Ovary (tissue), 9 donors: ENCODE results near the gene TBX4. TPM values are rescaled to one million over a fixed set of nuclear protein-coding genes. Genes with fewer than 3 reads are reported as not detected.

Experiments used
- DNase-seq, 5 donors: peaks; one replicate each; pipeline ENCODE4 v3.0.0-alpha.2; 2019 to 2020
- H3K27ac ChIP-seq, 2 donors: fragments of 200-600 bp; one replicate each; pipeline versions ENCODE4 v1.5.1 to v1.8.0; 2019 to 2022
- H3K27me3 ChIP-seq: fragments of 200-600 bp; one replicate; pipeline ENCODE4 v1.8.0; 2022
- H3K36me3 ChIP-seq: fragments of 200-600 bp; sonication (generic); one replicate; pipeline ENCODE4 v1.5.1; 2019
- H3K4me1 ChIP-seq: one replicate; pipeline ENCODE4 v1.8.1; 2013; ENCODE audit warnings: mild to moderate bottlenecking, moderate library complexity; ENCODE audit not compliant: insufficient read depth
- H3K4me3 ChIP-seq: fragments of 200-600 bp; sonication (generic); one replicate; pipeline ENCODE4 v1.5.1; 2017
- H3K9me3 ChIP-seq, 2 donors: fragments of 200-600 bp in 1 of 2; sonication (generic) in 1 of 2; one replicate each; pipeline versions ENCODE4 v1.5.1 to v1.8.1; 2013 to 2019; ENCODE audit warnings: mild to moderate bottlenecking in 1 of 2, moderate library complexity in 1 of 2
- CTCF ChIP-seq, 3 donors: fragments of 450-650 bp in 2 of 3; fragments of 200-600 bp in 1 of 3; IDR thresholded peaks; one replicate each; pipeline versions ENCODE4 v1.5.1 to v1.8.0; 2016 to 2022; ENCODE audit warnings: antibody characterized with exemption in 3 of 3, mild to moderate bottlenecking in 1 of 3
- EP300 ChIP-seq: sonication (generic); formaldehyde crosslinking; IDR thresholded peaks from one replicate; pipeline ENCODE4 v1.6.1; 2017; ENCODE audit warnings: antibody characterized with exemption
- POLR2A ChIP-seq: fragments of 450-650 bp; IDR thresholded peaks from one replicate; pipeline ENCODE4 v1.6.1; 2017; ENCODE audit warnings: antibody characterized with exemption, mild to moderate bottlenecking, moderate library complexity
- WGBS, 3 donors: extraction: QIAGEN DNeasy Blood & Tissue Kit in 1 of 3; methylation state at CpG; one replicate each; pipeline versions ENCODE4 v1.1.5 to v1.1.7; 2013 to 2017; 5-methylcytosine and 5-hydroxymethylcytosine counted together
- intact Hi-C, 4 donors: fragments of 100-400 bp; cut with DNase I; formaldehyde crosslinking; loops; one replicate each; pipeline versions ENCODE4 v1.11.0 to v1.15.1; 2022 to 2023
- polyA plus RNA-seq, 2 donors: library from polyadenylated mRNA; stranded (reverse); fragments of 200-250 nt in 1 of 2; fragments of 350-450 nt in 1 of 2; fragmentation: Illumina TruSeq in 1 of 2; extraction: RNeasy Lipid Tissue Mini Kit (QIAGEN cat#74804) in 1 of 2; gene quantifications; one replicate each; pipeline ENCODE4 v1.2.3, GENCODE V29; 2013 to 2014
- total RNA-seq, 7 donors: library from RNA; depleted of rRNA in 2 of 7; stranded (reverse); fragments of >200 nt in 2 of 7; fragmentation: NEBNext Ultra II Directional in 3 of 7; extraction: Animal tissue kit (Norgen Biotek cat#: 25700) in 3 of 7; gene quantifications; one replicate each; pipeline versions ENCODE4 v1.1.0 to v1.2.4, GENCODE V29; 2016 to 2023
- donor health status: DM: no; HTN: no; CAD: no; lungs with moderate emphysema.
- donor health status: DM: no; HTN: no; CAD: no.
- donor health status: Bipolar disorder and iron deficiency.
- donor health status: DM: yes; HTN: yes; CAD: no.
- donor health status: DM: no; HTN: no; CAD: no.
- donor health status: DM: yes; HTN: yes; CAD: no.

Gene TBX4
- total and polyA plus RNA-seq, 9 donors, result 0.18 TPM; not detected in 8

GRCh38 chr17:61486135-61487120, 34.2 kb downstream of the TBX4 start:
- Histone ChIP-seq H3K36me3 (no peaks in the 10 kb centered on the region), H3K9me3 (no peaks in the 10 kb centered on the region), H3K4me1 (peaks cover 2% of the 10 kb centered on the region), H3K27me3 (no peaks in the 10 kb centered on the region), H3K4me3 (no peak overlapping the region), H3K27ac (no peak overlapping the region)
- intact Hi-C loops, result loop anchor here in 1 of 4 donors (5.0 kb wide), 1 partner anchor 1354 kb away; no protein-coding TSS in a partner anchor
- DNase-seq, result no peak
- 36 to 42% (median 39%) methylated on average over 22 of the region's 22 CpGs for WGBS, 3 donors
- TF ChIP-seq EP300 (no peak), CTCF (IDR thresholded peaks at IDR 0.05) (no peak), POLR2A (no peak)

- Histone ChIP-seq H3K27me3 (no peaks in the 10 kb centered on the region), H3K9me3 (no peaks in the 10 kb centered on the region), H3K4me3 (no peak overlapping the region), H3K27ac (no peak overlapping the region), H3K4me1 (peaks cover 2% of the 10 kb centered on the region), H3K36me3 (no peaks in the 10 kb centered on the region)
- intact Hi-C loops, result loop anchor here in 1 of 4 donors (5.0 kb wide), 1 partner anchor 1355 kb away; no protein-coding TSS in a partner anchor
- DNase-seq, result no peak
- TF ChIP-seq POLR2A (no peak), EP300 (no peak), CTCF (IDR thresholded peaks at IDR 0.05) (no peak)
- 52 to 62% (median 53%) methylated on average over 28 of the region's 28 CpGs for WGBS, 3 donors
Observed at GRCh38 chr17:61487161-61487988, 35.2 kb downstream of the TBX4 start.

- Histone ChIP-seq H3K27ac (no peak overlapping the region), H3K36me3 (no peaks in the 10 kb centered on the region), H3K9me3 (no peaks in the 10 kb centered on the region), H3K4me1 (peaks cover 2% of the 10 kb centered on the region), H3K4me3 (no peak overlapping the region), H3K27me3 (no peaks in the 10 kb centered on the region)
- intact Hi-C loops, result loop anchor here in 1 of 4 donors (5.0 kb wide), 1 partner anchor 1356 kb away; no protein-coding TSS in a partner anchor
- 80 to 88% (median 83%) methylated on average over 9 of the region's 9 CpGs for WGBS, 3 donors
- DNase-seq, result no peak
- TF ChIP-seq POLR2A, result no peak
- no peak for TF ChIP-seq CTCF (IDR thresholded peaks at IDR 0.05)
- no peak for TF ChIP-seq EP300
Observed at GRCh38 chr17:61487989-61488595, 35.9 kb downstream of the TBX4 start.
